Colonic mucosa (tissue), 4 donors: ENCODE measurements around the gene GJD2. TPM values are rescaled to one million over a fixed set of nuclear protein-coding genes. Genes with fewer than 3 reads are reported as not detected.

Source experiments
- DNase-seq: peaks from one replicate; pipeline ENCODE4 v3.0.0-alpha.2; 2020
- H3K27ac ChIP-seq: fragments of 200-600 bp; one replicate; pipeline ENCODE4 v1.8.0; 2021
- H3K27me3 ChIP-seq: fragments of 200-600 bp; one replicate; pipeline ENCODE4 v1.8.0; 2021
- H3K36me3 ChIP-seq: fragments of 200-600 bp; one replicate; pipeline ENCODE4 v1.8.0; 2021
- H3K4me1 ChIP-seq: fragments of 200-600 bp; one replicate; pipeline ENCODE4 v1.8.0; 2021; ENCODE audit warnings: mild to moderate bottlenecking
- H3K4me3 ChIP-seq: fragments of 200-600 bp; one replicate; pipeline ENCODE4 v1.8.0; 2021
- H3K9ac ChIP-seq, 2 donors: one replicate each; pipeline ENCODE4 v1.7.0; 2013; ENCODE audit warnings: control low read depth in 2 of 2, low read depth in 2 of 2, low read length in 2 of 2
- H3K9me3 ChIP-seq: fragments of 200-600 bp; one replicate; pipeline ENCODE4 v1.8.0; 2021
- intact Hi-C: fragments of 100-400 bp; cut with DNase I; formaldehyde crosslinking; loops from one replicate; pipeline ENCODE4 v1.14.1; 2022
- total RNA-seq, 2 donors: library from RNA; stranded (reverse); fragmentation: NEBNext Ultra II Directional in 1 of 2; extraction: Animal tissue kit (Norgen Biotek cat#: 25700) in 1 of 2; gene quantifications; one replicate each; pipeline ENCODE4 v1.2.1, GENCODE V29; 2021
- TF ChIP-seq, protein P1 (sequence below): fragments of 200-600 bp; IDR thresholded peaks from one replicate; pipeline ENCODE4 v1.8.0; 2022; ENCODE audit warnings: antibody characterized with exemption, mild to moderate bottlenecking
- donor health status: healthy.
- donor health status: DM: no; HTN: no; CAD: no.
- donor health status: DM: no; HTN: no; CAD: no.

The GJD2 gene
- total RNA-seq, 2 donors from 2014 or later: not detected

DNA sequence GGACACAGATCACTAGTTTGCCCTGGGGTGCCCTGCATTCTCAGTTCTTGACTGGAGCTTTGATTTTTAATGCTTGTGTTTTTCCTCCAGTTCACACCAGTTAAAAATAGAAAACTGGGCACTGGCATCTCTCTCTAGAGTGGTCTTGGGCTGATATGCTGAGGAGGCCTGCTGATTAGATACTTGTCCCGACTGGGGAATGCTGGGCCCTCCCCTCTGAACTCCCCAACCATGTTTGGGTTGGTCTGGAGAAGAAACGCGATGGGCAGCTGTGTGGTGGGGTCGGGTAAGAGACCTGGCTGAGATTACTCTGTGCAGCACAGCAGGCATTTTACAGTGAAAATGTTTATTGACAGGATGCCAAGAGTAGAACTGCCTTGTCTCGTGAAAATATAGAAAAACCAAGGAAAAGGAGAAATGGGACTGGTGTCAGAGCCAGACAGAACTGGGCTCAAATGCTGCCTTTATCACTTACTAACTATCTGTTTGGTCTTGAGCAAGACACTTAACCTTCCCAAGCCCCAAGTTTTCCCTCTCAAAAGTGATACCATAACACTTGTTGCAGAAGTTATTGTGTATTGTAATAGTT, 42.1 kb upstream of the GJD2 start:
- Histone ChIP-seq H3K27ac (no peak overlapping the region), H3K27me3 (peaks cover 15% of the 10 kb centered on the region), H3K4me1 (no peaks in the 10 kb centered on the region), H3K4me3 (no peak overlapping the region), H3K9me3 (no peaks in the 10 kb centered on the region), H3K9ac (no peak overlapping the region), H3K36me3 (no peaks in the 10 kb centered on the region)
- DNase-seq: no peak
- TF ChIP-seq, protein P1, sequence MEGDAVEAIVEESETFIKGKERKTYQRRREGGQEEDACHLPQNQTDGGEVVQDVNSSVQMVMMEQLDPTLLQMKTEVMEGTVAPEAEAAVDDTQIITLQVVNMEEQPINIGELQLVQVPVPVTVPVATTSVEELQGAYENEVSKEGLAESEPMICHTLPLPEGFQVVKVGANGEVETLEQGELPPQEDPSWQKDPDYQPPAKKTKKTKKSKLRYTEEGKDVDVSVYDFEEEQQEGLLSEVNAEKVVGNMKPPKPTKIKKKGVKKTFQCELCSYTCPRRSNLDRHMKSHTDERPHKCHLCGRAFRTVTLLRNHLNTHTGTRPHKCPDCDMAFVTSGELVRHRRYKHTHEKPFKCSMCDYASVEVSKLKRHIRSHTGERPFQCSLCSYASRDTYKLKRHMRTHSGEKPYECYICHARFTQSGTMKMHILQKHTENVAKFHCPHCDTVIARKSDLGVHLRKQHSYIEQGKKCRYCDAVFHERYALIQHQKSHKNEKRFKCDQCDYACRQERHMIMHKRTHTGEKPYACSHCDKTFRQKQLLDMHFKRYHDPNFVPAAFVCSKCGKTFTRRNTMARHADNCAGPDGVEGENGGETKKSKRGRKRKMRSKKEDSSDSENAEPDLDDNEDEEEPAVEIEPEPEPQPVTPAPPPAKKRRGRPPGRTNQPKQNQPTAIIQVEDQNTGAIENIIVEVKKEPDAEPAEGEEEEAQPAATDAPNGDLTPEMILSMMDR: no peak
- intact Hi-C loops: no loop called here

DNA sequence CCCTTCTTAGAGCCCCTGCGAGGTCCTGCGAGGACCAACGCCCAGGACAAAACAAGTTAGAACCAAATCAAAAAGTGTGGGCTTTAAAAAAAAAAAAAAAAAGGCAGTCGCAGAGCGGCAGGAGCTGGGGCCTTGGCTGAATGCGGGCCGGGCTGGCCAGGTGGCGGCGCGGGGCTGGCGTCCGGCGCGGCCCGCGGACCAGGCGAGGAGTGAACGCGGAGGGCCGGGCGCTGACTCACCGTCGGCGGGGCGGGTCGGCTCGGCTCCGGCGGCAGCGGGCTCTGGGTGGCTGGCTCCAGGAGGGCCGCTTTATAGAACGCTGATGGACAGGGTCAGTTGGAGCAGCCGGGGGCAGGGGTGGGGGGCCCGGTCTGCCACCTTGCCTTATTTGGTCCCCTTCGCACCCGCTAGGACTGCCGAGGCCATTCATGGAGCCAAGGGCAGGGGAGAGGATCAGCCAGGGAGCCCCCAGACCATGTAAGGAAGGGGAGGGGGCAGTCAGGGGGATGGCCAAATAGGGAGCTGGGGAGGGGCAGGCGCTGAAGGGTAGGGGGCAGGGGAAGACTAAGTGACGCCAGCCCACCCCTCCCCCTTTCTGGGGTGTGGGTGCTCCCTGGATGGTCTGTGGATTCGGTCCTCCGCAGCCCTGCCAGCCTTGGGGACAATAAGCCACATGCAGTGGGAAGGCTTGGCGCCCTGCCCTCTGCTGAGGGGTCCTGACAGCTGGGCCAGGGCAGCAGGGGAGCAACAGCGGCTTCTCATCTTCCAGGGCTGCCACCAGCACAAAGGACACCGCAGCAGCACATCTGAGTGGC, 40.7 kb upstream of the GJD2 start, which contains the start of gene ACTC1:
ACTC1 (minus strand) TSS at position 283 of the 815 bp plus-strand sequence. CDS start 741 bp downstream, outside the sequence.
- intact Hi-C loops: no loop called here
- no peak for DNase-seq
- peaks cover 15% of the 10 kb centered on the region for H3K27me3 ChIP-seq
- H3K9me3 ChIP-seq: no peaks in the 10 kb centered on the region
- H3K4me3 ChIP-seq: no peak within 1 kb of the TSS
- H3K27ac ChIP-seq: no peak within 1 kb of the TSS
- no peaks in the 10 kb centered on the region for H3K4me1 ChIP-seq
- no peaks in the 10 kb centered on the region for H3K36me3 ChIP-seq
- no peak within 1 kb of the TSS for H3K9ac ChIP-seq
- TF ChIP-seq, protein P1: no peak

DNA sequence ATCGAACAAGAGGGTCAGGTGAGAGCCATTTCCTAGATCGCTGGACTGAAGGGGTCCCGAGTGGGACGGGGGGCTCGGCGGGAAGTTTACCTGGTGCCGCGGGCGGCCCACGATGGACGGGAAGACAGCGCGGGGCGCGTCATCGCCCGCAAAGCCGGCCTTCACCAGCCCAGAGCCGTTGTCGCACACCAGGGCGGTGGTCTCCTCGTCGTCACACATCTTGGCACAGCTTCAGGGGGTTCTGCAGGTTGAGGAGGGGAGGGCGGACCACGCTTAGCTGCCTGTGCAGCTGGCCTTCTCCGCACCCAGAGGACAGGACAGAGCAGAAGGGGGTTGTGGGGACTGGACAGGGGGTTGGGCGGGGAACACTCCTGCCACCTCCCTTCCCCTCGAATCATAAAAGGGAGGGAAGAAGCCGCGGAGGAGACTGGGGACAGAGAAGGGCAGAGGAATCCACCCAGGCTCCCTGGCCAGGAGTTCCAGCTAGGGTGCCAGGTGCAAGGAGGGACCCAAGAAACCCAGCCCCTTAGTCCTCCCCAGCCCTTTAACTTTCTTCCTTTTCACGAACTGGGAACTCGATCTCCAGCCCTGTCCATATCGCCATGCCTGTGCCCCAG, 39.9 kb upstream of the GJD2 start:
- H3K4me1 ChIP-seq: no peaks in the 10 kb centered on the region
- no peaks in the 10 kb centered on the region for H3K9me3 ChIP-seq
- no peak for DNase-seq
- no peaks in the 10 kb centered on the region for H3K36me3 ChIP-seq
- intact Hi-C loops: no loop called here
- TF ChIP-seq, protein P1: no peak
- no peak overlapping the region for H3K27ac ChIP-seq
- no peak overlapping the region for H3K4me3 ChIP-seq
- H3K9ac ChIP-seq: no peak overlapping the region
- peaks cover 15% of the 10 kb centered on the region for H3K27me3 ChIP-seq

DNA sequence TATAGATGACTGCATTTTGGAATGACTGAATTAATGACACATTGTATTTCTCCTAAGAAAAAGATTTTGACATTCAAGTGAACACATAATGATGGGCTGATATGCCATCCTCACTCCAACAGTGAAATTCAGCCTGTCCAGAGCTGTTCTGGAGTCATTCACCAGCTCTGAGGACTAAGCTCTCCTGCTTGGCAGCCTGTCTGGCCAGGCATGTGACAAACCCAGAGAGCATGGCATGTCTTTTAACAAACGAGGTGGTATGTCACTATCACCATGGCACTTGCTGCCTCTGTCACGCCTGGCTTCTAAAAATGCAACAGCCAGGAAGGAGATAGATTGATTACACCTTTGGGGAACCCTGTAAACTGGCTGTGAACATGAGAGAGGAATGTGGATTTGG, 39.1 kb upstream of the GJD2 start:
- TF ChIP-seq, protein P1: no peak
- intact Hi-C loops: no loop called here
- H3K27me3 ChIP-seq: peaks cover 15% of the 10 kb centered on the region
- H3K4me3 ChIP-seq: no peak overlapping the region
- no peaks in the 10 kb centered on the region for H3K4me1 ChIP-seq
- H3K9me3 ChIP-seq: no peaks in the 10 kb centered on the region
- no peak overlapping the region for H3K27ac ChIP-seq
- H3K9ac ChIP-seq: no peak overlapping the region
- DNase-seq: no peak
- no peaks in the 10 kb centered on the region for H3K36me3 ChIP-seq

DNA sequence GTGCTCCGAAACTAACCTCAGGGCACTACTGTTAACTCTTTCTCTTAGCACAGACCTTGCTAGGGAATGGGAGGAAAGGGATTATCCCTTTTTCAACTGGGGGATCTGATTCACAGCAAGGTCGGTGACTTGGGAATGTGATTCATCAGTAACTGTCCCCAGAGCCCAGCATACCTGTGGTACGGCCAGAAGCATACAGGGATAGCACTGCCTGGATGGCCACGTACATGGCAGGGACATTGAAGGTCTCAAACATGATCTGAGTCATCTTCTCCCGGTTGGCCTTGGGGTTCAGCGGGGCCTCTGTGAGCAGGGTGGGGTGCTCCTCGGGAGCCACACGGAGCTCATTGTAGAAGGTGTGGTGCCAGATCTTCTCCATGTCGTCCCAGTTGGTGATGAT, 38.3 kb upstream of the GJD2 start:
- H3K9ac ChIP-seq: no peak overlapping the region
- no peaks in the 10 kb centered on the region for H3K9me3 ChIP-seq
- no peak for DNase-seq
- H3K4me1 ChIP-seq: no peaks in the 10 kb centered on the region
- no peak overlapping the region for H3K27ac ChIP-seq
- TF ChIP-seq, protein P1: no peak
- no peaks in the 10 kb centered on the region for H3K36me3 ChIP-seq
- H3K4me3 ChIP-seq: no peak overlapping the region
- intact Hi-C loops: no loop called here
- H3K27me3 ChIP-seq: peaks cover 15% of the 10 kb centered on the region
